ENCODE data around the gene TRAF3IP1. TPM values are rescaled to one million over a fixed set of nuclear protein-coding genes. Genes with fewer than 3 reads are reported as not detected.

The TRAF3IP1 gene
- polyA plus RNA-seq, 3 donors: 1.2 to 1.5 (median 1.5) TPM

DNA sequence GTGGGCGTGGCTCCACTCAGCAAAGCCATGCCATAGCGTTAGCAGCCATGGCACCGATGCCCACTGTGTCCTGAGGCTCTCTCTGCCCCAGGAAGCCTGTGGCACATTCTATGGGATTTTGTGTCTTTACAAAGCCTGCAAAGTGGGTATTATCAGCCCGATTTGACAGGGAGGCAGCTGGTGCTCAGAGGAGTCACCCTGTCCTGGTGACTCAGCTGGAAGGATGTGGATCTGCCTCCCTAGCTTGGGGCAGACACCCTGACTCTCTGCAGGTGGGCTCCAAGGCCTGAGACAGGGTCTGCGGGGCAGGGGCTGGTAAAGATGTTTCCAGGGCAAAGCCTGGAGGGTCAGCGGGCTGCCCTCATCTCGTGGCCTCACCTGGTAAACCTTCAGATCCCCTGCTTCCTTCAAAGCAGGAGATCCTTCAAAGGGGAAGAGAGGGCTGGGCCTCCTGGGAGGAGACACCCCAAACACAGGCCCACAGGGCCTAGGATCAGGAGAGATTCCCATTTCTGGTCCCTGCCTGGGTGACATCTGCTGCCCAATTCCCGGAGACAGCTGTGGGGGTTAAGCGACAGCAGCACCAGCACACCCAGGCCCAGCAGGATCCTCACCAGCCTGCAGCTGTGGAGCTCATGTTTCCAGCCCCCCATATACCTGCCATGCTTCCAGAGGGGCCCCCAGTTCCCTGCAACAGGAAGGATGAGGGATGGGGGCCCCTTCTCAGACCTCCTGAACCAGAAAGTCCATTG, 103.4 kb downstream of the TRAF3IP1 start:
- no peak overlapping the region for H3K4me2 ChIP-seq (replicated peaks; ENCODE audit: extremely low read depth, low read length, poor library complexity, severe bottlenecking)
- no peaks in the 10 kb centered on the region for H3K36me3 ChIP-seq (replicated peaks in 1 of 2; ENCODE audit: control insufficient read depth in 1 of 2, insufficient read depth in 2 of 2, low read length in 2 of 2)
- H3K9me3 ChIP-seq (replicated peaks in 1 of 2; ENCODE audit: control insufficient read depth in 1 of 2, insufficient read depth in 1 of 2, low read length in 2 of 2): no peaks in the 10 kb centered on the region
- H3K4me1 ChIP-seq (ENCODE audit: control insufficient read depth in 1 of 2, insufficient read depth in 2 of 2, low read length in 2 of 2): peaks cover 21 to 26% of the 10 kb centered on the region in 2 donors
- peaks cover 5% of the 10 kb centered on the region for H4K20me1 ChIP-seq (ENCODE audit: insufficient read depth, low read length)
- DNase-seq: no peak
- peaks cover 26% of the 10 kb centered on the region for H3K4me1 Mint-ChIP-seq
- no peak overlapping the region for H3K9ac ChIP-seq (ENCODE audit: insufficient read depth, low read length, poor library complexity, severe bottlenecking)
- H3K27me3 ChIP-seq (ENCODE audit: control insufficient read depth in 2 of 2, insufficient read depth in 2 of 2, low read length in 2 of 2): no peaks in the 10 kb centered on the region
- no peak overlapping the region for H3K4me3 Mint-ChIP-seq
- no peaks in the 10 kb centered on the region for H3K9me3 Mint-ChIP-seq
- intact Hi-C loops (cut with micrococcal nuclease): no loop called here
- 96% methylated on average over 9 of the region's 9 CpGs for WGBS (ENCODE audit: insufficient coverage)
- TF ChIP-seq, protein P1, sequence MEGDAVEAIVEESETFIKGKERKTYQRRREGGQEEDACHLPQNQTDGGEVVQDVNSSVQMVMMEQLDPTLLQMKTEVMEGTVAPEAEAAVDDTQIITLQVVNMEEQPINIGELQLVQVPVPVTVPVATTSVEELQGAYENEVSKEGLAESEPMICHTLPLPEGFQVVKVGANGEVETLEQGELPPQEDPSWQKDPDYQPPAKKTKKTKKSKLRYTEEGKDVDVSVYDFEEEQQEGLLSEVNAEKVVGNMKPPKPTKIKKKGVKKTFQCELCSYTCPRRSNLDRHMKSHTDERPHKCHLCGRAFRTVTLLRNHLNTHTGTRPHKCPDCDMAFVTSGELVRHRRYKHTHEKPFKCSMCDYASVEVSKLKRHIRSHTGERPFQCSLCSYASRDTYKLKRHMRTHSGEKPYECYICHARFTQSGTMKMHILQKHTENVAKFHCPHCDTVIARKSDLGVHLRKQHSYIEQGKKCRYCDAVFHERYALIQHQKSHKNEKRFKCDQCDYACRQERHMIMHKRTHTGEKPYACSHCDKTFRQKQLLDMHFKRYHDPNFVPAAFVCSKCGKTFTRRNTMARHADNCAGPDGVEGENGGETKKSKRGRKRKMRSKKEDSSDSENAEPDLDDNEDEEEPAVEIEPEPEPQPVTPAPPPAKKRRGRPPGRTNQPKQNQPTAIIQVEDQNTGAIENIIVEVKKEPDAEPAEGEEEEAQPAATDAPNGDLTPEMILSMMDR (IDR thresholded peaks at IDR 0.05): no peak
- no peak overlapping the region for H3K4me3 ChIP-seq (replicated peaks in 1 of 3; ENCODE audit: low read depth in 2 of 3, low read length in 3 of 3)
- peaks cover 2 to 3% (median 2%) of the 10 kb centered on the region in 3 donors for H3K27me3 Mint-ChIP-seq (ENCODE audit: low read depth in 3 of 3)
- H3K79me2 ChIP-seq (ENCODE audit: insufficient read depth, low read length): peaks cover 20% of the 10 kb centered on the region
- no peak overlapping the region for H3K27ac Mint-ChIP-seq
- H3K36me3 Mint-ChIP-seq: peaks cover 2 to 4% of the 10 kb centered on the region in 2 donors
- no peak overlapping the region for H2AFZ ChIP-seq (ENCODE audit: insufficient read depth, low read depth, low read length, poor library complexity, severe bottlenecking)
- no peak overlapping the region for H3K27ac ChIP-seq (ENCODE audit: low read depth in 1 of 2, low read length in 2 of 2)

GRCh38 chr2:238424313-238424700, 104.0 kb downstream of the TRAF3IP1 start:
- intact Hi-C loops (cut with micrococcal nuclease): no loop called here
- Histone ChIP-seq H3K4me2 (replicated peaks; ENCODE audit: extremely low read depth, low read length, poor library complexity, severe bottlenecking) (no peak overlapping the region), H3K9me3 (replicated peaks in 1 of 2; ENCODE audit: control insufficient read depth in 1 of 2, insufficient read depth in 1 of 2, low read length in 2 of 2) (no peaks in the 10 kb centered on the region), H3K79me2 (ENCODE audit: insufficient read depth, low read length) (peaks cover 26% of the 10 kb centered on the region), H3K27ac (ENCODE audit: low read depth in 1 of 2, low read length in 2 of 2) (no peak overlapping the region), H3K4me1 (ENCODE audit: control insufficient read depth in 1 of 2, insufficient read depth in 2 of 2, low read length in 2 of 2) (peaks cover 24 to 29% of the 10 kb centered on the region in 2 donors), H2AFZ (ENCODE audit: insufficient read depth, low read depth, low read length, poor library complexity, severe bottlenecking) (no peak overlapping the region), H4K20me1 (ENCODE audit: insufficient read depth, low read length) (peaks cover 11% of the 10 kb centered on the region), H3K9ac (ENCODE audit: insufficient read depth, low read length, poor library complexity, severe bottlenecking) (no peak overlapping the region), H3K36me3 (replicated peaks in 1 of 2; ENCODE audit: control insufficient read depth in 1 of 2, insufficient read depth in 2 of 2, low read length in 2 of 2) (no peaks in the 10 kb centered on the region), H3K27me3 (ENCODE audit: control insufficient read depth in 2 of 2, insufficient read depth in 2 of 2, low read length in 2 of 2) (no peaks in the 10 kb centered on the region), H3K4me3 (replicated peaks in 1 of 3; ENCODE audit: low read depth in 2 of 3, low read length in 3 of 3) (no peak overlapping the region)
- no peak overlapping the region for H3K4me3 Mint-ChIP-seq
- peaks cover 32% of the 10 kb centered on the region for H3K4me1 Mint-ChIP-seq
- H3K27ac Mint-ChIP-seq: no peak overlapping the region
- no peak for DNase-seq
- H3K27me3 Mint-ChIP-seq (ENCODE audit: low read depth in 3 of 3): peaks cover 2 to 3% (median 2%) of the 10 kb centered on the region in 3 donors
- TF ChIP-seq, protein P1 (IDR thresholded peaks at IDR 0.05): no peak
- H3K36me3 Mint-ChIP-seq: peaks cover 2 to 4% of the 10 kb centered on the region in 2 donors
- WGBS (ENCODE audit: insufficient coverage): 81% methylated on average over 3 of the region's 3 CpGs
- no peaks in the 10 kb centered on the region for H3K9me3 Mint-ChIP-seq

Data from CD14-positive monocyte (primary cell).